Endothelial cell of umbilical vein (primary cell): ENCODE results near the gene SYNPO2.

Experiments used
- EZH2 ChIP-seq: IDR thresholded peaks from 2 replicates; pipeline ENCODE4 v1.6.1; 2012; ENCODE audit warnings: borderline replicate concordance, low read depth, mild to moderate bottlenecking, moderate library complexity, low read length, inconsistent platforms; ENCODE audit not compliant: severe bottlenecking
- FOS ChIP-seq: IDR thresholded peaks from 2 replicates; pipeline ENCODE4 v1.6.1; 2011; ENCODE audit warnings: mild to moderate bottlenecking, low read length, moderate library complexity, borderline replicate concordance; ENCODE audit not compliant: insufficient read depth
- POLR2A ChIP-seq: IDR thresholded peaks from 2 replicates; pipeline ENCODE4 v1.6.1; 2012; ENCODE audit warnings: low read depth, mild to moderate bottlenecking, control low read depth, low read length

DNA sequence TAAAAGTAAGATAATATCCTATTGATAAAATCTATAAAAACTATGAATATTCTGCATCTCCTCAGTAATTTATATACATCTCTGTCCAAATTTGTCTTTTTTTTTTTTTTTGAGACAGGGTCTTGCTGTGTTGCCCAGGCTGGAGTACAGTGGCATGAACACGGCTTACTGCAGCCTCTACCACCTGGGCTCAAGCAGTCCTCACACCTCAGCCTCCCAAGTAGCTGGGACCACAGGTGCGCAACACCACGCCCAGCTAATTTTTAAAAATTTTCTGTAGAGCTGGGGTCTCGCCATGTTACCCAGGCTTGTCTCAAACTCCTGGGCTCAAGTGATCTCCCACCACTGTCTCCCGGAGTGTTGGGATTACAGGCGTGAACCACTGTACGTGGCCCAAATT lies 40.4 kb upstream of the SYNPO2 start:
- TF ChIP-seq POLR2A (no peak), EZH2 (no peak), FOS (no peak)
